HL-60 (cell line): ENCODE measurements around the gene MBTPS1.
A peak's percentile ranks its signal among the peaks of the same experiment; 100 is the strongest.

Source experiments
- DNase-seq, 2 experiments: peaks; one replicate each; pipeline ENCODE4 v3.0.0-alpha.2; 2010 to 2020; ENCODE audit warnings: low read depth in 1 of 2, low spot score in 1 of 2
- H3K27ac ChIP-seq: fragments of 250-450 bp; sonication (Bioruptor Pico); replicated peaks from 2 replicates; pipeline ENCODE4 v1.5.1; 2020; ENCODE audit warnings: mild to moderate bottlenecking, moderate library complexity
- H3K27me3 ChIP-seq: fragments of 250-450 bp; sonication (Bioruptor Pico); 2 replicates; pipeline ENCODE4 v1.5.1; 2021; ENCODE audit warnings: mild to moderate bottlenecking, moderate library complexity; ENCODE audit not compliant: insufficient read depth, poor library complexity, severe bottlenecking
- H3K4me3 ChIP-seq: replicated peaks from 2 replicates; pipeline ENCODE4 v1.5.1; 2011; ENCODE audit warnings: mild to moderate bottlenecking, control low read depth, low read length; ENCODE audit not compliant: insufficient read depth
- CTCF ChIP-seq: IDR thresholded peaks from one replicate; pipeline ENCODE4 v1.5.1; 2011; ENCODE audit warnings: low read length, control low read depth, inconsistent platforms; ENCODE audit not compliant: insufficient read depth
- GABPA ChIP-seq: IDR thresholded peaks from 2 replicates; pipeline ENCODE4 v1.6.1; 2012; ENCODE audit warnings: low read depth
- POLR2AphosphoS5 ChIP-seq: IDR thresholded peaks from 2 replicates; pipeline ENCODE4 v1.6.1; 2012; ENCODE audit warnings: low read depth
- REST ChIP-seq: IDR thresholded peaks from 2 replicates; pipeline ENCODE4 v1.6.1; 2012; ENCODE audit warnings: low read depth; ENCODE audit not compliant: insufficient replicate concordance
- SPI1 ChIP-seq: IDR thresholded peaks from 2 replicates; pipeline ENCODE4 v1.6.1; 2012; ENCODE audit warnings: low read depth, mild to moderate bottlenecking, borderline replicate concordance

Gene MBTPS1

GRCh38 chr16:84074721-84075120 lies 42.0 kb downstream of the MBTPS1 start:
- H3K27me3 ChIP-seq, result no peaks in the 10 kb centered on the region
- DNase-seq, result no peak
- TF ChIP-seq SPI1 (no peak), POLR2AphosphoS5 (no peak), GABPA (no peak), CTCF (no peak)
- H3K4me3 ChIP-seq, result no peak overlapping the region
- H3K27ac ChIP-seq, result no peak overlapping the region

GRCh38 chr16:84072014-84072413 lies 44.7 kb downstream of the MBTPS1 start:
- H3K27me3 ChIP-seq, result no peaks in the 10 kb centered on the region
- no peak for DNase-seq
- H3K27ac ChIP-seq, result no peak overlapping the region
- no peak overlapping the region for H3K4me3 ChIP-seq
- TF ChIP-seq POLR2AphosphoS5 (no peak), CTCF (no peak), SPI1 (no peak), REST (no peak), GABPA (no peak)

- Histone ChIP-seq H3K27ac (no peak overlapping the region), H3K27me3 (no peaks in the 10 kb centered on the region), H3K4me3 (no peak overlapping the region)
- DNase-seq, result no peak
- TF ChIP-seq GABPA, result no peak
- TF ChIP-seq POLR2AphosphoS5, result no peak
- TF ChIP-seq SPI1, result no peak
- TF ChIP-seq REST, result no peak
- TF ChIP-seq CTCF, result no peak
Observed at GRCh38 chr16:84071121-84071520, 45.6 kb downstream of the MBTPS1 start.

- DNase-seq, result peak in 1 of 2 experiments; percentile 46
- H3K4me3 ChIP-seq, result no peak overlapping the region
- no peak overlapping the region; the same call in 1 of the 2 replicates for H3K27ac ChIP-seq
- H3K27me3 ChIP-seq, result no peaks in the 10 kb centered on the region
- TF ChIP-seq SPI1 (peak; percentile 9; the same call in 1 of the 2 replicates), GABPA (no peak)
Observed at GRCh38 chr16:84069540-84069939, 47.2 kb downstream of the MBTPS1 start.
